ENCODE measurements around the gene POLR3B. TPM values are rescaled to one million over a fixed set of nuclear protein-coding genes. Genes with fewer than 3 reads are reported as not detected.
"Not testable (repeated sequence)": the region's sequence is repeated elsewhere in the genome, so short reads cannot be mapped to it uniquely, and the experiment has no call there.

POLR3B gene
- total and polyA plus RNA-seq, 4 donors: 5.4 to 12.2 (median 7.0) TPM

DNA sequence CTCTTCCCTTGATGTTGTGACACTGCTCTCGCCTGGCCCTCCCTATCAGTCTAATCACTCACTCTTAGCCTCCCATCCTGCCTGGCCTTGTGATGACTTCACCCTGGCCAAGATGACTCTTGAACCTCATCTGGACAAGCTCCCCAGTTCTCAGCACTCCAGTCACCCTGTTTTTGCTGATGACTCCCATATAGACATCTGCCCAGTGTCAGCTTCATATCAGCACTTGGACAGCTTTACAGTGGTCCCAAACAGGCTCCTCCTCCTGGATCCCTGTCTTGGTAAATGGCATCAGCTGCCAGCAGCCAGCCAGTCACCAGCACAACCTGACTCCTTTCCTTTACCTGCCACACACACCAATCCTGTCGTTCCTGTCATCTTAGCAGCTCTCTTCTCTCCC, 104.2 kb downstream of the POLR3B start:
- Histone ChIP-seq H3K27ac (ENCODE audit: low read depth in 1 of 2, low read length in 2 of 2) (no peak overlapping the region), H3K4me1 (ENCODE audit: control insufficient read depth in 4 of 4, insufficient read depth in 4 of 4, low read length in 3 of 4) (no peaks in the 10 kb centered on the region), H3K36me3 (ENCODE audit: control insufficient read depth in 4 of 4, insufficient read depth in 3 of 4, low read depth in 1 of 4, low read length in 3 of 4) (peaks cover 4 to 31% (median 22%) of the 10 kb centered on the region in 4 donors), H3K9ac (ENCODE audit: low read depth in 1 of 2, low read length in 2 of 2) (no peak overlapping the region), H3K27me3 (ENCODE audit: control insufficient read depth in 4 of 4, insufficient read depth in 4 of 4, low read length in 3 of 4) (no peaks in the 10 kb centered on the region), H3K4me3 (ENCODE audit: low read depth in 1 of 3, low read length in 3 of 3) (no peak overlapping the region), H3K9me3 (ENCODE audit: control insufficient read depth in 4 of 4, low read length in 3 of 4) (no peaks in the 10 kb centered on the region)
- 89% methylated on average over 2 of the region's 2 CpGs for WGBS
- no peak for DNase-seq (ENCODE audit: low spot score)
- TF ChIP-seq JUND (IDR thresholded peaks at IDR 0.05): no peak
- TF ChIP-seq GABPA (IDR thresholded peaks at IDR 0.05 in 1 of 2, conservative IDR thresholded peaks at IDR 0.05 in 1 of 2): no peak
- TF ChIP-seq TAF1 (conservative IDR thresholded peaks at IDR 0.05): no peak
- no peak for TF ChIP-seq FOXA2 (IDR thresholded peaks at IDR 0.05)
- no peak for TF ChIP-seq YY1 (IDR thresholded peaks at IDR 0.05)
- no peak for TF ChIP-seq RAD21 (IDR thresholded peaks at IDR 0.05)
- TF ChIP-seq, protein P1, sequence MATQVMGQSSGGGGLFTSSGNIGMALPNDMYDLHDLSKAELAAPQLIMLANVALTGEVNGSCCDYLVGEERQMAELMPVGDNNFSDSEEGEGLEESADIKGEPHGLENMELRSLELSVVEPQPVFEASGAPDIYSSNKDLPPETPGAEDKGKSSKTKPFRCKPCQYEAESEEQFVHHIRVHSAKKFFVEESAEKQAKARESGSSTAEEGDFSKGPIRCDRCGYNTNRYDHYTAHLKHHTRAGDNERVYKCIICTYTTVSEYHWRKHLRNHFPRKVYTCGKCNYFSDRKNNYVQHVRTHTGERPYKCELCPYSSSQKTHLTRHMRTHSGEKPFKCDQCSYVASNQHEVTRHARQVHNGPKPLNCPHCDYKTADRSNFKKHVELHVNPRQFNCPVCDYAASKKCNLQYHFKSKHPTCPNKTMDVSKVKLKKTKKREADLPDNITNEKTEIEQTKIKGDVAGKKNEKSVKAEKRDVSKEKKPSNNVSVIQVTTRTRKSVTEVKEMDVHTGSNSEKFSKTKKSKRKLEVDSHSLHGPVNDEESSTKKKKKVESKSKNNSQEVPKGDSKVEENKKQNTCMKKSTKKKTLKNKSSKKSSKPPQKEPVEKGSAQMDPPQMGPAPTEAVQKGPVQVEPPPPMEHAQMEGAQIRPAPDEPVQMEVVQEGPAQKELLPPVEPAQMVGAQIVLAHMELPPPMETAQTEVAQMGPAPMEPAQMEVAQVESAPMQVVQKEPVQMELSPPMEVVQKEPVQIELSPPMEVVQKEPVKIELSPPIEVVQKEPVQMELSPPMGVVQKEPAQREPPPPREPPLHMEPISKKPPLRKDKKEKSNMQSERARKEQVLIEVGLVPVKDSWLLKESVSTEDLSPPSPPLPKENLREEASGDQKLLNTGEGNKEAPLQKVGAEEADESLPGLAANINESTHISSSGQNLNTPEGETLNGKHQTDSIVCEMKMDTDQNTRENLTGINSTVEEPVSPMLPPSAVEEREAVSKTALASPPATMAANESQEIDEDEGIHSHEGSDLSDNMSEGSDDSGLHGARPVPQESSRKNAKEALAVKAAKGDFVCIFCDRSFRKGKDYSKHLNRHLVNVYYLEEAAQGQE (IDR thresholded peaks at IDR 0.05): no peak
- TF ChIP-seq, protein P2, sequence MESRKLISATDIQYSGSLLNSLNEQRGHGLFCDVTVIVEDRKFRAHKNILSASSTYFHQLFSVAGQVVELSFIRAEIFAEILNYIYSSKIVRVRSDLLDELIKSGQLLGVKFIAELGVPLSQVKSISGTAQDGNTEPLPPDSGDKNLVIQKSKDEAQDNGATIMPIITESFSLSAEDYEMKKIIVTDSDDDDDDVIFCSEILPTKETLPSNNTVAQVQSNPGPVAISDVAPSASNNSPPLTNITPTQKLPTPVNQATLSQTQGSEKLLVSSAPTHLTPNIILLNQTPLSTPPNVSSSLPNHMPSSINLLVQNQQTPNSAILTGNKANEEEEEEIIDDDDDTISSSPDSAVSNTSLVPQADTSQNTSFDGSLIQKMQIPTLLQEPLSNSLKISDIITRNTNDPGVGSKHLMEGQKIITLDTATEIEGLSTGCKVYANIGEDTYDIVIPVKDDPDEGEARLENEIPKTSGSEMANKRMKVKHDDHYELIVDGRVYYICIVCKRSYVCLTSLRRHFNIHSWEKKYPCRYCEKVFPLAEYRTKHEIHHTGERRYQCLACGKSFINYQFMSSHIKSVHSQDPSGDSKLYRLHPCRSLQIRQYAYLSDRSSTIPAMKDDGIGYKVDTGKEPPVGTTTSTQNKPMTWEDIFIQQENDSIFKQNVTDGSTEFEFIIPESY (IDR thresholded peaks at IDR 0.05): no peak
- no peak for TF ChIP-seq NR2F2 (IDR thresholded peaks at IDR 0.05)
- TF ChIP-seq HNF4A (conservative IDR thresholded peaks at IDR 0.05): no peak
- TF ChIP-seq SP1 (IDR thresholded peaks at IDR 0.05): no peak
- TF ChIP-seq, protein P3, sequence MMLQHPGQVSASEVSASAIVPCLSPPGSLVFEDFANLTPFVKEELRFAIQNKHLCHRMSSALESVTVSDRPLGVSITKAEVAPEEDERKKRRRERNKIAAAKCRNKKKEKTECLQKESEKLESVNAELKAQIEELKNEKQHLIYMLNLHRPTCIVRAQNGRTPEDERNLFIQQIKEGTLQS (IDR thresholded peaks at IDR 0.05): no peak
- no peak for TF ChIP-seq EGR1 (IDR thresholded peaks at IDR 0.05; ENCODE audit: low read depth in 2 of 2)
- no peak for TF ChIP-seq FOXA1 (IDR thresholded peaks at IDR 0.05)

DNA sequence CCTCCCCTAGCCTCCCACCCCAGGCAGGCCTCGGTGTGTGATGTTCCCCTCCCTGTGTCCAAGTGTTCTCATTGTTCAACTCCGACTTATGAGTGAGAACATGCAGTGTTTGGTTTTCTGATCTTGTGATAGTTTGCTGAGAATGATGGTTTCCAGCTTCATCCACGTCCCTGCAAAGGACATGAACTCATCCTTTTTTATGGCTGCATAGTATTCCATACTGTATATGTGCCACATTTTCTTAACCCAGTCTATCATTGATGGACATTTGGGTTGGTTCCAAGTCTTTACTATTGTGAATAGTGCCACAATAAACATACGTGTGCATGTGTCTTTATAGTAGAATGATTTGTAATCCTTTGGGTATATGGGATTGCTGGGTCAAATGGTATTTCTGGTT, 108.1 kb downstream of the POLR3B start:
- WGBS: 97% methylated on average over 4 of the region's 4 CpGs
- not testable (repeated sequence) for DNase-seq (ENCODE audit: low spot score); H3K9me3 ChIP-seq (ENCODE audit: control insufficient read depth in 4 of 4, low read length in 3 of 4); H3K4me1 ChIP-seq (ENCODE audit: control insufficient read depth in 4 of 4, insufficient read depth in 4 of 4, low read length in 3 of 4); H3K27ac ChIP-seq (ENCODE audit: low read depth in 1 of 2, low read length in 2 of 2); H3K9ac ChIP-seq (ENCODE audit: low read depth in 1 of 2, low read length in 2 of 2); H3K27me3 ChIP-seq (ENCODE audit: control insufficient read depth in 4 of 4, insufficient read depth in 4 of 4, low read length in 3 of 4); H3K4me3 ChIP-seq (ENCODE audit: low read depth in 1 of 3, low read length in 3 of 3)
- peaks cover 0 to 14% (median 9%) of the 10 kb centered on the region in 4 donors for H3K36me3 ChIP-seq (ENCODE audit: control insufficient read depth in 4 of 4, insufficient read depth in 3 of 4, low read depth in 1 of 4, low read length in 3 of 4)

GRCh38 chr12:106475662-106476061, 118.1 kb downstream of the POLR3B start:
- not testable (repeated sequence) for H3K9me3 ChIP-seq (ENCODE audit: control insufficient read depth in 4 of 4, low read length in 3 of 4); H3K27ac ChIP-seq (ENCODE audit: low read depth in 1 of 2, low read length in 2 of 2); H3K4me1 ChIP-seq (ENCODE audit: control insufficient read depth in 4 of 4, insufficient read depth in 4 of 4, low read length in 3 of 4); H3K36me3 ChIP-seq (ENCODE audit: control insufficient read depth in 4 of 4, insufficient read depth in 3 of 4, low read depth in 1 of 4, low read length in 3 of 4); H3K4me3 ChIP-seq (ENCODE audit: low read depth in 1 of 3, low read length in 3 of 3); H3K27me3 ChIP-seq (ENCODE audit: control insufficient read depth in 4 of 4, insufficient read depth in 4 of 4, low read length in 3 of 4); H3K9ac ChIP-seq (ENCODE audit: low read depth in 1 of 2, low read length in 2 of 2); DNase-seq (ENCODE audit: low spot score)
- 100% methylated on average over 1 of the region's 3 CpGs for WGBS

- H3K4me1 ChIP-seq (ENCODE audit: control insufficient read depth in 4 of 4, insufficient read depth in 4 of 4, low read length in 3 of 4); DNase-seq (ENCODE audit: low spot score); H3K36me3 ChIP-seq (ENCODE audit: control insufficient read depth in 4 of 4, insufficient read depth in 3 of 4, low read depth in 1 of 4, low read length in 3 of 4); H3K27me3 ChIP-seq (ENCODE audit: control insufficient read depth in 4 of 4, insufficient read depth in 4 of 4, low read length in 3 of 4); H3K27ac ChIP-seq (ENCODE audit: low read depth in 1 of 2, low read length in 2 of 2); H3K9me3 ChIP-seq (ENCODE audit: control insufficient read depth in 4 of 4, low read length in 3 of 4); H3K9ac ChIP-seq (ENCODE audit: low read depth in 1 of 2, low read length in 2 of 2); H3K4me3 ChIP-seq (ENCODE audit: low read depth in 1 of 3, low read length in 3 of 3): not testable (repeated sequence)
- WGBS: 97% methylated on average over 18 of the region's 18 CpGs
Observed at GRCh38 chr12:106477627-106478026, 120.1 kb downstream of the POLR3B start.

Data from liver (tissue), 9 donors.